K562 (cell line): Measurements from ENCODE around the gene RALGPS1. TPM values are rescaled to one million over a fixed set of nuclear protein-coding genes. Genes with fewer than 3 reads are reported as not detected.

Experiments
- ATAC-seq: fragments of 200-7000 bp; cut with Tn5 transposase; 3 replicates; pipeline ENCODE4 v1.9.1; 2020; ENCODE audit warnings: moderate library complexity
- BruUV-seq: library from RNA; stranded (reverse); fragments of 400-500 nt; replicated peaks from 2 replicates; lab custom pipeline; 2021; lab: Mats Ljungman, UMichigan
- CTCF ChIA-PET: fragments of 300-600 bp; formaldehyde crosslinking; extraction: SDS; loops from one replicate; lab custom pipeline; 2021; ENCODE audit warnings: low intra/inter-chr PET ratio; lab: Yijun Ruan, JAX
- POLR2A ChIA-PET: fragments of 300-600, 350-650 bp; sonication (Branson Sonifier 250); formaldehyde crosslinking; extraction: SDS; loops from one replicate; lab custom pipeline; 2021; ENCODE audit warnings: antibody characterized with exemption, inconsistent platforms; lab: Yijun Ruan, JAX
- DNase-seq, 4 experiments: peaks; one replicate each; pipeline versions ENCODE4 v3.0.0 to v3.0.0-alpha.2; 2011 to 2018; ENCODE audit warnings: low spot score in 3 of 4, mixed read lengths in 3 of 4; ENCODE audit errors: extremely low read depth in 1 of 4
- FAIRE-seq: peaks from 2 replicates; lab custom pipeline; 2011; peaks lifted over from hg19 to GRCh38; lab: Jason Lieb, UNC
- H2AFZ ChIP-seq: 2 replicates; pipeline ENCODE4 v1.6.0; 2011; ENCODE audit warnings: low read depth, low read length, control low read depth, inconsistent platforms
- H3K27ac ChIP-seq: fragments of 200-600 bp; 3 replicates; pipeline ENCODE4 v1.8.0; 2011; ENCODE audit warnings: low read depth, mild to moderate bottlenecking, control low read depth, inconsistent platforms, low read length, moderate library complexity, mixed read lengths; ENCODE audit errors: extremely low read depth
- H3K27me3 ChIP-seq, 2 experiments: fragments of 300-600 bp in 1 of 2; 2 replicates in 1 of 2; 3 replicates in 1 of 2; pipeline versions ENCODE4 v1.6.0 to v1.8.0; 2011; ENCODE audit warnings: inconsistent platforms in 2 of 2, low read length in 2 of 2, mild to moderate bottlenecking in 1 of 2, mixed read lengths in 1 of 2, moderate library complexity in 1 of 2; ENCODE audit not compliant: control insufficient read depth in 2 of 2, insufficient read depth in 2 of 2
- H3K36me3 ChIP-seq: fragments of 300-600 bp; 3 replicates; pipeline ENCODE4 v1.8.0; 2011; ENCODE audit warnings: mild to moderate bottlenecking, low read length, inconsistent platforms; ENCODE audit not compliant: control insufficient read depth, insufficient read depth
- H3K4me1 ChIP-seq, 2 experiments: fragments of 200-600 bp in 1 of 2; replicated peaks in 1 of 2; 2 replicates in 1 of 2; 3 replicates in 1 of 2; pipeline versions ENCODE4 v1.5.1 to v1.8.0; 2011; ENCODE audit warnings: inconsistent platforms in 2 of 2, low read length in 2 of 2, mild to moderate bottlenecking in 1 of 2, mixed read lengths in 1 of 2, moderate library complexity in 1 of 2; ENCODE audit not compliant: control insufficient read depth in 2 of 2, insufficient read depth in 2 of 2
- H3K4me2 ChIP-seq: 2 replicates; pipeline ENCODE4 v1.6.1; 2011; ENCODE audit warnings: low read length, control low read depth, inconsistent platforms, mixed read lengths; ENCODE audit not compliant: insufficient read depth
- H3K4me3 ChIP-seq: fragments of 200-600 bp; sonication (generic), shearing (Covaris generic); 2 replicates; pipeline ENCODE4 v1.5.1; 2016; ENCODE audit warnings: control low read depth, inconsistent platforms
- H3K79me2 ChIP-seq: fragments of 200-600 bp; 3 replicates; pipeline ENCODE4 v1.8.0; 2011; ENCODE audit warnings: low read length, inconsistent platforms; ENCODE audit not compliant: control insufficient read depth, insufficient read depth
- H3K9ac ChIP-seq, 2 experiments: 2 replicates each; pipeline versions ENCODE4 v1.6.0 to v1.6.1; 2011; ENCODE audit warnings: low read depth in 2 of 2, low read length in 2 of 2, control low read depth in 1 of 2, inconsistent platforms in 1 of 2, mild to moderate bottlenecking in 1 of 2, mixed read lengths in 1 of 2; ENCODE audit not compliant: insufficient read depth in 1 of 2
- H3K9me1 ChIP-seq: one replicate; pipeline ENCODE4 v1.6.0; 2011; ENCODE audit warnings: inconsistent platforms, mild to moderate bottlenecking, low read length, moderate library complexity; ENCODE audit not compliant: control insufficient read depth, insufficient read depth
- H3K9me3 ChIP-seq: replicated peaks from 2 replicates; pipeline ENCODE4 v1.5.1; 2011; ENCODE audit warnings: low read depth, low read length, inconsistent platforms; ENCODE audit not compliant: control insufficient read depth, insufficient read depth
- H4K20me1 ChIP-seq: replicated peaks from 2 replicates; pipeline ENCODE4 v1.6.1; 2011; ENCODE audit warnings: low read length, inconsistent platforms, mixed read lengths; ENCODE audit not compliant: control insufficient read depth, insufficient read depth
- DPF2 ChIP-seq: fragments of 450-650 bp; IDR thresholded peaks from 2 replicates; pipeline ENCODE4 v1.6.1; 2016
- LARP7 ChIP-seq: fragments of 450-650 bp; IDR thresholded peaks from 2 replicates; pipeline ENCODE4 v1.6.1; 2016
- MTA3 ChIP-seq: fragments of 450-650 bp; formaldehyde crosslinking; IDR thresholded peaks from 2 replicates; pipeline ENCODE4 v1.6.1; 2017; ENCODE audit warnings: mild to moderate bottlenecking, borderline replicate concordance
- POU5F1 ChIP-seq: fragments of 150-350 bp; IDR thresholded peaks from 2 replicates; pipeline ENCODE4 v1.6.1; 2014; ENCODE audit warnings: borderline replicate concordance, low read length, low read depth, mild to moderate bottlenecking; ENCODE audit not compliant: partially characterized antibody
- PTBP1 ChIP-seq: fragments of 200-400 bp; formaldehyde crosslinking; IDR thresholded peaks from 2 replicates; pipeline ENCODE4 v1.6.1; 2017; ENCODE audit warnings: low read depth, low read length
- TRIM28 ChIP-seq: fragments of 450-650 bp; IDR thresholded peaks from 2 replicates; pipeline ENCODE4 v1.6.1; 2017
- ZKSCAN8 ChIP-seq: fragments of 200-800 bp; sonication (Bioruptor generic); IDR thresholded peaks from 2 replicates; pipeline ENCODE4 v1.6.1; 2016; ENCODE audit warnings: missing genetic modification characterization, missing compliant biosample characterization
- ZNF224 ChIP-seq: sonication (generic); formaldehyde crosslinking; IDR thresholded peaks from 2 replicates; pipeline ENCODE4 v1.8.0; 2022; ENCODE audit warnings: mild to moderate bottlenecking, missing genetic modification reagents
- ZNF695 ChIP-seq: fragments of 450-650 bp; formaldehyde crosslinking; IDR thresholded peaks from 2 replicates; pipeline ENCODE4 v1.4.0; 2020; ENCODE audit warnings: mild to moderate bottlenecking, moderate library complexity
- WGBS: fragments of 100-300 bp; shearing (Covaris generic); methylation state at CpG from one replicate; pipeline ENCODE4 v1.1.6; 2016; ENCODE audit warnings: low coverage, mixed read lengths; ENCODE audit not compliant: insufficient coverage; ENCODE audit errors: missing lambda C conversion rate; 5-methylcytosine and 5-hydroxymethylcytosine counted together
- in situ Hi-C: fragments of 300-500 bp; cut with MboI; formaldehyde crosslinking; loops from 4 replicates; pipeline ENCODE4 v1.15.0; 2018; ENCODE audit warnings: inconsistent platforms, mixed read lengths
- intact Hi-C: fragments of 100-400 bp; cut with micrococcal nuclease; formaldehyde crosslinking; loops from 2 replicates; pipeline ENCODE4 v1.14.2; 2022
- polyA plus RNA-seq, 8 experiments: library from polyadenylated mRNA; depleted of rRNA in 4 of 8; stranded (reverse) in 5 of 8; unstranded in 3 of 8; fragments of >200 nt; fragmentation: Nextera tagmentation in 2 of 8; fragmentation: Illumina TruSeq in 1 of 8; extraction: Ambion mirVana in 2 of 8; extraction: Trizol in 1 of 8; gene quantifications; 2 replicates each; pipeline versions ENCODE4 v1.2.1 to v1.2.3, GENCODE V29; 2011 to 2014; ENCODE audit warnings: inconsistent platforms in 1 of 8, missing spikeins in 1 of 8
- total RNA-seq, 7 experiments: library from RNA; depleted of rRNA in 6 of 7; stranded (reverse); fragments of >200 nt in 6 of 7; fragmentation: Illumina TruSeq in 2 of 7; extraction: Trizol in 2 of 7; gene quantifications; 2 replicates each; pipeline versions ENCODE4 v1.2.1 to v1.2.3, GENCODE V29; 2011 to 2021; ENCODE audit warnings: low replicate concordance in 1 of 7
- TF ChIP-seq, protein P1 (sequence below): sonication (generic); formaldehyde crosslinking; IDR thresholded peaks from 2 replicates; pipeline ENCODE4 v1.8.1; 2022; ENCODE audit warnings: missing genetic modification reagents
- TF ChIP-seq, protein P2 (sequence below): fragments of 450-650 bp; conservative IDR thresholded peaks from 2 replicates; pipeline ENCODE4 v1.6.1; 2016; ENCODE audit warnings: missing genetic modification characterization, low read depth, mild to moderate bottlenecking, control low read depth, missing compliant biosample characterization
- TF ChIP-seq, protein P3 (sequence below): fragments of 250-450 bp; sonication (Bioruptor Pico); IDR thresholded peaks from 2 replicates; pipeline ENCODE4 v1.8.0; 2022; ENCODE audit warnings: moderate library complexity, mild to moderate bottlenecking, inconsistent platforms

Gene RALGPS1
- total and polyA plus RNA-seq, 9 of the 15 experiments (the other 6 are each of a cell fraction or from before 2014, with no cell fraction given) = 0.04 to 2.6 (median 1.5) TPM

DNA sequence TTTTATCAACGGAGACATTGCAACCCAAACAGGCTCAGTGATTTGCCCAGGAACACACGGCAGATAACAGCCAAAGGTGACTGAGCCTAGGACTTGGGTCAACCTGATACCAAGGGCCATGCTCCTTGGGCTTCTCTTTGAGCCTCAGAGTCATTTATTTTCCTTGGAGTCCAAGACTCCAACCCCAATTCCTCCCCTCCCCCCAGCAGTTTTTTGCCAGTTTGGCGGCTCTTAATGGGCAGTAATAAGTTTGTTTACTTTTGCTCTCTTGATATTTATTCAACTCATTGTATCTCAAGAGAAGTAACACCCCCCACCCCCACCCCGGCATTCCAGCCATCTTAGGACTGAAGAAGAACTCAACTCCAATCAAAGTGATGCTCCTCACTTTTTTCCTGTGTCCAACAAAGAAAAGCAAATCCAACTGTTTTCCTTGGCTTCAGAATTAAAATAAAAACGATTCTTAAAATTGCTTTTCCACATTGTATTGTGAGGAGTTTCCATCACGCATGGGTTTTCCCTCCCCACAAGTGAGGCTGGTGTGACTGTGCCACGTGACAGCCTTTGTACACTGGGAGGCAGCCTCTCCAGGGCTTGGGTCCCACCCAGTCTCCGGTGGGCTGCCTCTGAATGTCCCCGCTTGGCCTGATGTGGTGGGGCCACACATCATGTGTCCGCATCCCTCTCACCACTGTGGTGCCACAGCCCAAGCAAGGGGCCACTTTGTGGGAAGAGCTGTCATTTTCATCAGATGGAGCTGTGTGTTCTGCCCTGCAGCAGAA is 198.8 kb downstream of the RALGPS1 start (continued):
- TF ChIP-seq ZNF695 = no peak
- TF ChIP-seq, protein P1, sequence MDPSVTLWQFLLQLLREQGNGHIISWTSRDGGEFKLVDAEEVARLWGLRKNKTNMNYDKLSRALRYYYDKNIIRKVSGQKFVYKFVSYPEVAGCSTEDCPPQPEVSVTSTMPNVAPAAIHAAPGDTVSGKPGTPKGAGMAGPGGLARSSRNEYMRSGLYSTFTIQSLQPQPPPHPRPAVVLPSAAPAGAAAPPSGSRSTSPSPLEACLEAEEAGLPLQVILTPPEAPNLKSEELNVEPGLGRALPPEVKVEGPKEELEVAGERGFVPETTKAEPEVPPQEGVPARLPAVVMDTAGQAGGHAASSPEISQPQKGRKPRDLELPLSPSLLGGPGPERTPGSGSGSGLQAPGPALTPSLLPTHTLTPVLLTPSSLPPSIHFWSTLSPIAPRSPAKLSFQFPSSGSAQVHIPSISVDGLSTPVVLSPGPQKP = no peak
- TF ChIP-seq, protein P2, sequence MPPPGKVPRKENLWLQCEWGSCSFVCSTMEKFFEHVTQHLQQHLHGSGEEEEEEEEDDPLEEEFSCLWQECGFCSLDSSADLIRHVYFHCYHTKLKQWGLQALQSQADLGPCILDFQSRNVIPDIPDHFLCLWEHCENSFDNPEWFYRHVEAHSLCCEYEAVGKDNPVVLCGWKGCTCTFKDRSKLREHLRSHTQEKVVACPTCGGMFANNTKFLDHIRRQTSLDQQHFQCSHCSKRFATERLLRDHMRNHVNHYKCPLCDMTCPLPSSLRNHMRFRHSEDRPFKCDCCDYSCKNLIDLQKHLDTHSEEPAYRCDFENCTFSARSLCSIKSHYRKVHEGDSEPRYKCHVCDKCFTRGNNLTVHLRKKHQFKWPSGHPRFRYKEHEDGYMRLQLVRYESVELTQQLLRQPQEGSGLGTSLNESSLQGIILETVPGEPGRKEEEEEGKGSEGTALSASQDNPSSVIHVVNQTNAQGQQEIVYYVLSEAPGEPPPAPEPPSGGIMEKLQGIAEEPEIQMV (tag) = no peak

DNA sequence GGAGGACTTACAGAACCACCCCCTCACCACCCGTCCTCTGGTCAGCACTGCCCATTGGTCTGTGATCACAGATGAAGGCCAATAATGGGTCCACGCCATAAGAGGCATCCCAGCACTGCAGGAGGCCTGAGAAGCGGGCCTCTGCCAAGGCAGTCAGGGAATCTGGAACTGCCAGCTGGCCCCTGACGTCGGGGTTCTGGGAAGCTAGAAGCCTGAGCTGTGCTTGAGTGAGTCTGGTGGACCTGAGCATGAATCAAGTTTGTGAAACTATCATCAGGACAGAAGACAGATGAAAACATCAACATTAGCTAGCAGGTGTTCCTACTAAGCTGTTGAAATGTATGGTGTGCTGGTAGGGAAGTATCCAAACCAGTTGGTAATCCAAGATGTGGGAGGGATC is 200.0 kb downstream of the RALGPS1 start:
- Histone ChIP-seq H3K36me3 (no peaks in the 10 kb centered on the region), H2AFZ (no peak overlapping the region), H3K4me3 (no peak overlapping the region), H3K9ac (no peak overlapping the region), H3K79me2 (no peaks in the 10 kb centered on the region), H3K4me2 (no peak overlapping the region), H3K27ac (no peak overlapping the region), H3K9me1 (no peaks in the 10 kb centered on the region), H3K27me3 (peaks cover 4 to 70% of the 10 kb centered on the region in 2 experiments), H3K9me3 (no peaks in the 10 kb centered on the region), H3K4me1 (peaks cover 0 to 4% of the 10 kb centered on the region in 2 experiments; a peak in 1 of 5 replicates), H4K20me1 (peaks cover 12% of the 10 kb centered on the region)
- in situ Hi-C loops = no loop called here
- BruUV-seq = no TSS peak
- ATAC-seq (no peak), FAIRE-seq (no peak), DNase-seq (no peak)
- intact Hi-C loops = no loop called here
- WGBS = 10% methylated on average over 5 of the region's 5 CpGs
- CTCF ChIA-PET = no interaction called here
- POLR2A ChIA-PET = interaction anchor here (1.7 kb wide), 1 partner anchor 9 kb away, joined by 5 read pairs; no protein-coding TSS in a partner anchor
- no peak for TF ChIP-seq POU5F1
- TF ChIP-seq ZNF224 (CRISPR knock-in tag) = no peak
- TF ChIP-seq DPF2 = no peak
- no peak for TF ChIP-seq TRIM28
- TF ChIP-seq MTA3 = no peak
- TF ChIP-seq LARP7 = no peak
- TF ChIP-seq PTBP1 = no peak
- TF ChIP-seq ZKSCAN8 (CRISPR knock-in tag) = no peak
- TF ChIP-seq, protein P3, sequence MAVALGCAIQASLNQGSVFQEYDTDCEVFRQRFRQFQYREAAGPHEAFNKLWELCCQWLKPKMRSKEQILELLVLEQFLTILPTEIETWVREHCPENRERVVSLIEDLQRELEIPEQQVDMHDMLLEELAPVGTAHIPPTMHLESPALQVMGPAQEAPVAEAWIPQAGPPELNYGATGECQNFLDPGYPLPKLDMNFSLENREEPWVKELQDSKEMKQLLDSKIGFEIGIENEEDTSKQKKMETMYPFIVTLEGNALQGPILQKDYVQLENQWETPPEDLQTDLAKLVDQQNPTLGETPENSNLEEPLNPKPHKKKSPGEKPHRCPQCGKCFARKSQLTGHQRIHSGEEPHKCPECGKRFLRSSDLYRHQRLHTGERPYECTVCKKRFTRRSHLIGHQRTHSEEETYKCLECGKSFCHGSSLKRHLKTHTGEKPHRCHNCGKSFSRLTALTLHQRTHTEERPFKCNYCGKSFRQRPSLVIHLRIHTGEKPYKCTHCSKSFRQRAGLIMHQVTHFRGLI (CRISPR knock-in tag) = no peak
